ENCODE results near the gene DST. TPM values are rescaled to one million over a fixed set of nuclear protein-coding genes. Genes with fewer than 3 reads are reported as not detected.

Gene DST
- total RNA-seq, 1 experiment from 2014 or later = 144 TPM

DNA sequence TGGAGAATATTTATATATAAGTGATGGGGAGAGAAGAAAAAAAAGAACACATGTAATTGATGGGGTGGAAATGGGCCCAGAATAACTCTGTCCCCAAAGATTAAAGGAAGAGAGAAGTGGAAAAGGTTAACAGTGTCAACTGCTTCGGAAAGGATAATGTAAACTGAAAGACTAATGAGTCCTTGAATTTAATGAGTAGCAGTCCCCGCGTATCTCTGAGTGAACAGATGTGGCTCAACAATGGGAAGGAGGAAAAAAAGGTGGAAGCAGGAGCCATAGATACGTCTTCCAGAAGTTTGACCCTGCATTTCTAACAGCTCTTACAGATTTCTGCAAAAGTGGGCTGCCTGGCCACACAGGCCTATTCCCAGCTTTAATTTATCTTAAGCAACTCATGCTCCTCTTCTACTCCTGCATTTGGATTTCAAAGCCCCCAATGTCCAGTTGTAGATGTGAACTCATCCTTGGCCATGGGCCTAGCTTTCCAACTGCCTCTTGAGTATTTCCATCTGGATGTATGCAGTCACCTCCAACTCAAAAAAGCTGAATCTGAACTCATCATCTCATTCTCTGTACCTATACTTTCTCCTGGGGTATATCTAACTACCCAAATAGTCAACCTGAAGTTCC is 61.3 kb downstream of the DST start:
- Histone ChIP-seq H3K36me3 (ENCODE audit: control insufficient read depth in 1 of 2, insufficient read depth in 2 of 2, low read length in 2 of 2) (peaks cover 4 to 9% of the 10 kb centered on the region in 2 experiments; a peak in 2 of 4 replicates), H3K27ac (ENCODE audit: low read depth, low read length) (no peak overlapping the region), H3K27me3 (ENCODE audit: insufficient read depth, low read length) (no peaks in the 10 kb centered on the region), H3K9me2 (ENCODE audit: insufficient read depth) (no peaks in the 10 kb centered on the region), H3K4me2 (ENCODE audit: low read length) (no peak overlapping the region), H4K20me1 (ENCODE audit: insufficient read depth) (no peaks in the 10 kb centered on the region), H2AFZ (ENCODE audit: low read depth, low read length, poor library complexity, severe bottlenecking) (no peak overlapping the region), H3K9ac (ENCODE audit: low read length) (no peak overlapping the region), H3K4me1 (ENCODE audit: control insufficient read depth in 1 of 2, insufficient read depth in 2 of 2, low read length in 2 of 2) (peaks cover 0 to 7% of the 10 kb centered on the region in 2 experiments; a peak in 1 of 4 replicates), H3K79me2 (ENCODE audit: insufficient read depth, low read length) (0 out of 2 replicates have a peak, but pooled peaks cover 4% of the 10 kb centered on the region), H3K9me3 (ENCODE audit: control insufficient read depth in 1 of 2, insufficient read depth in 1 of 2, low read depth in 1 of 2, low read length in 2 of 2) (no peaks in the 10 kb centered on the region), H3K4me3 (replicated peaks in 1 of 2; ENCODE audit: low read depth in 1 of 2, low read length in 2 of 2) (no peak overlapping the region)
- intact Hi-C loops (cut with micrococcal nuclease) = no loop called here
- CTCF ChIA-PET = interaction anchor here (1.4 kb wide), 1 partner anchor 12 kb away, joined by 8 read pairs; no protein-coding TSS in a partner anchor
- BruUV-seq (replicated peaks) = no TSS peak
- DNase-seq (ENCODE audit: low read depth, low spot score) (no peak), ATAC-seq (no peak)
- no peak for TF ChIP-seq EZH2phosphoT487 (IDR thresholded peaks at IDR 0.05; ENCODE audit: borderline replicate concordance)
- TF ChIP-seq, protein P1, sequence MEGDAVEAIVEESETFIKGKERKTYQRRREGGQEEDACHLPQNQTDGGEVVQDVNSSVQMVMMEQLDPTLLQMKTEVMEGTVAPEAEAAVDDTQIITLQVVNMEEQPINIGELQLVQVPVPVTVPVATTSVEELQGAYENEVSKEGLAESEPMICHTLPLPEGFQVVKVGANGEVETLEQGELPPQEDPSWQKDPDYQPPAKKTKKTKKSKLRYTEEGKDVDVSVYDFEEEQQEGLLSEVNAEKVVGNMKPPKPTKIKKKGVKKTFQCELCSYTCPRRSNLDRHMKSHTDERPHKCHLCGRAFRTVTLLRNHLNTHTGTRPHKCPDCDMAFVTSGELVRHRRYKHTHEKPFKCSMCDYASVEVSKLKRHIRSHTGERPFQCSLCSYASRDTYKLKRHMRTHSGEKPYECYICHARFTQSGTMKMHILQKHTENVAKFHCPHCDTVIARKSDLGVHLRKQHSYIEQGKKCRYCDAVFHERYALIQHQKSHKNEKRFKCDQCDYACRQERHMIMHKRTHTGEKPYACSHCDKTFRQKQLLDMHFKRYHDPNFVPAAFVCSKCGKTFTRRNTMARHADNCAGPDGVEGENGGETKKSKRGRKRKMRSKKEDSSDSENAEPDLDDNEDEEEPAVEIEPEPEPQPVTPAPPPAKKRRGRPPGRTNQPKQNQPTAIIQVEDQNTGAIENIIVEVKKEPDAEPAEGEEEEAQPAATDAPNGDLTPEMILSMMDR (IDR thresholded peaks at IDR 0.05 in 2 of 3, conservative IDR thresholded peaks at IDR 0.05 in 1 of 3; ENCODE audit: borderline replicate concordance in 1 of 3, insufficient read depth in 1 of 3, low read depth in 2 of 3, low read length in 2 of 3) = no peak
- TF ChIP-seq ZFX (IDR thresholded peaks at IDR 0.05) = no peak
- no peak for TF ChIP-seq YY1 (IDR thresholded peaks at IDR 0.05; ENCODE audit: extremely low read depth, insufficient replicate concordance, low read depth, low read length)
- no peak for TF ChIP-seq ELF1 (IDR thresholded peaks at IDR 0.05; ENCODE audit: borderline replicate concordance, low read depth)
- no peak for TF ChIP-seq TCF7L2 (IDR thresholded peaks at IDR 0.05; ENCODE audit: borderline replicate concordance, extremely low read depth, insufficient read depth, insufficient read length)
- TF ChIP-seq POLR2A (IDR thresholded peaks at IDR 0.05; ENCODE audit: borderline replicate concordance, extremely low read depth, insufficient read depth, insufficient read length) = no peak
- TF ChIP-seq, protein P2, sequence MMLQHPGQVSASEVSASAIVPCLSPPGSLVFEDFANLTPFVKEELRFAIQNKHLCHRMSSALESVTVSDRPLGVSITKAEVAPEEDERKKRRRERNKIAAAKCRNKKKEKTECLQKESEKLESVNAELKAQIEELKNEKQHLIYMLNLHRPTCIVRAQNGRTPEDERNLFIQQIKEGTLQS (IDR thresholded peaks at IDR 0.05) = no peak
- no peak for TF ChIP-seq EZH2 (IDR thresholded peaks at IDR 0.05)
- TF ChIP-seq, protein P3, sequence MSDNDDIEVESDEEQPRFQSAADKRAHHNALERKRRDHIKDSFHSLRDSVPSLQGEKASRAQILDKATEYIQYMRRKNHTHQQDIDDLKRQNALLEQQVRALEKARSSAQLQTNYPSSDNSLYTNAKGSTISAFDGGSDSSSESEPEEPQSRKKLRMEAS (IDR thresholded peaks at IDR 0.05) = no peak
- TF ChIP-seq, protein P4, sequence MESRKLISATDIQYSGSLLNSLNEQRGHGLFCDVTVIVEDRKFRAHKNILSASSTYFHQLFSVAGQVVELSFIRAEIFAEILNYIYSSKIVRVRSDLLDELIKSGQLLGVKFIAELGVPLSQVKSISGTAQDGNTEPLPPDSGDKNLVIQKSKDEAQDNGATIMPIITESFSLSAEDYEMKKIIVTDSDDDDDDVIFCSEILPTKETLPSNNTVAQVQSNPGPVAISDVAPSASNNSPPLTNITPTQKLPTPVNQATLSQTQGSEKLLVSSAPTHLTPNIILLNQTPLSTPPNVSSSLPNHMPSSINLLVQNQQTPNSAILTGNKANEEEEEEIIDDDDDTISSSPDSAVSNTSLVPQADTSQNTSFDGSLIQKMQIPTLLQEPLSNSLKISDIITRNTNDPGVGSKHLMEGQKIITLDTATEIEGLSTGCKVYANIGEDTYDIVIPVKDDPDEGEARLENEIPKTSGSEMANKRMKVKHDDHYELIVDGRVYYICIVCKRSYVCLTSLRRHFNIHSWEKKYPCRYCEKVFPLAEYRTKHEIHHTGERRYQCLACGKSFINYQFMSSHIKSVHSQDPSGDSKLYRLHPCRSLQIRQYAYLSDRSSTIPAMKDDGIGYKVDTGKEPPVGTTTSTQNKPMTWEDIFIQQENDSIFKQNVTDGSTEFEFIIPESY (IDR thresholded peaks at IDR 0.05; ENCODE audit: extremely low read depth, insufficient replicate concordance, low read length) = no peak
- RAD21 ChIA-PET (ENCODE audit: low non-redundant PET in 1 of 2, low total read pairs in 2 of 2, uncharacterized antibody in 2 of 2, unreplicated experiment in 2 of 2) = no interaction called here
- POLR2A ChIA-PET = no interaction called here
